Measurements from ENCODE around the gene CBARP. TPM values are rescaled to one million over a fixed set of nuclear protein-coding genes. Genes with fewer than 3 reads are reported as not detected.

CBARP gene
- total and polyA plus RNA-seq, 2 of the 13 experiments (the other 11 are each of a cell fraction or from before 2014, with no cell fraction given) = 1.2 to 1.4 TPM

- WGBS (ENCODE audit: low lambda C conversion rate) = no CpG with 5 or more reads among the region's 14 CpGs
- H3K36me3 ChIP-seq (replicated peaks in 1 of 2; ENCODE audit: control insufficient read depth in 1 of 2, insufficient read depth in 2 of 2, low read length in 2 of 2) = peaks cover 19 to 30% of the 10 kb centered on the region in 2 experiments; a peak in 4 of 5 replicates
- CTCF ChIA-PET (ENCODE audit: low intra/inter-chr PET ratio, low total read pairs) = no interaction called here
Measured at GRCh38 chr19:1222394-1222793, 15.4 kb downstream of the CBARP start.

GRCh38 chr19:1221904-1222255 lies 15.9 kb downstream of the CBARP start:
- H3K4me2 ChIP-seq (ENCODE audit: low read depth, low read length) = no peak overlapping the region
- H3K27ac ChIP-seq (ENCODE audit: extremely low read length, insufficient read depth, low read length) = no peak overlapping the region
- no peaks in the 10 kb centered on the region for H3K9me3 ChIP-seq (ENCODE audit: low read length)
- FAIRE-seq = no peak
- intact Hi-C loops (cut with micrococcal nuclease; ENCODE audit: unreplicated experiment) = no loop called here
- peaks cover 19 to 31% of the 10 kb centered on the region in 2 experiments; a peak in 4 of 5 replicates for H3K36me3 ChIP-seq (replicated peaks in 1 of 2; ENCODE audit: control insufficient read depth in 1 of 2, insufficient read depth in 2 of 2, low read length in 2 of 2)
- H2AFZ ChIP-seq (ENCODE audit: low read length) = no peak overlapping the region
- no TSS peak for BruUV-seq (replicated peaks)
- peaks cover 17% of the 10 kb centered on the region for H4K20me1 ChIP-seq (ENCODE audit: insufficient read depth, low read length)
- ChIA-PET POLR2A (interaction anchor here (2.5 kb wide), 1 partner anchor 47 kb away, joined by 8 read pairs; the partner anchor contains the start of gene CIRBP), CTCF (ENCODE audit: low intra/inter-chr PET ratio, low total read pairs) (interaction anchor here (1.4 kb wide), 1 partner anchor 19 kb away, joined by 17 read pairs; the partner anchor contains the start of gene ATP5F1D)
- no peak for ATAC-seq
- no CpG with 5 or more reads among the region's 22 CpGs for WGBS (ENCODE audit: low lambda C conversion rate)
- peaks cover 22% of the 10 kb centered on the region for H3K4me1 ChIP-seq (ENCODE audit: insufficient read depth, low read length)
- H3K27me3 ChIP-seq (ENCODE audit: control insufficient read depth in 1 of 2, insufficient read depth in 2 of 2, low read length in 2 of 2) = no peaks in the 10 kb centered on the region
- peaks cover 19% of the 10 kb centered on the region for H3K79me2 ChIP-seq (ENCODE audit: insufficient read depth, low read length)
- in situ Hi-C loops (cut with HindIII; ENCODE audit: extremely low pct_ligation_motif_present, low pct_unique_long_range_greater_than_20kb) = no loop called here
- H3K9ac ChIP-seq (ENCODE audit: insufficient read depth, low read depth, low read length) = no peak overlapping the region
- DNase-seq (ENCODE audit: low spot score) = no peak
- H3K4me3 ChIP-seq (replicated peaks in 1 of 3; ENCODE audit: insufficient read depth in 1 of 3, low read depth in 2 of 3, low read length in 3 of 3) = no peak overlapping the region
- no peak for TF ChIP-seq GATA4 (IDR thresholded peaks at IDR 0.05; ENCODE audit: borderline replicate concordance, low read depth)
- peak; percentile 51; the same call in 1 of the 2 replicates for TF ChIP-seq RBFOX2 (IDR thresholded peaks at IDR 0.05; ENCODE audit: low read depth, low read length)
- no peak for TF ChIP-seq ZNF407 (CRISPR knock-in tag; IDR thresholded peaks at IDR 0.05; ENCODE audit: not compliant biosample characterization)

More at GRCh38 chr19:1222394-1222793, 15.4 kb downstream of the CBARP start:
- DNase-seq (ENCODE audit: low spot score) (no peak), FAIRE-seq (no peak), ATAC-seq (peak; percentile 9; the same call in 1 of the 3 replicates)
- H3K4me3 ChIP-seq (replicated peaks in 1 of 3; ENCODE audit: insufficient read depth in 1 of 3, low read depth in 2 of 3, low read length in 3 of 3) = no peak overlapping the region
- H2AFZ ChIP-seq (ENCODE audit: low read length) = no peak overlapping the region
- peaks cover 17% of the 10 kb centered on the region for H3K4me1 ChIP-seq (ENCODE audit: insufficient read depth, low read length)
- H4K20me1 ChIP-seq (ENCODE audit: insufficient read depth, low read length) = peaks cover 14% of the 10 kb centered on the region
- no peak overlapping the region for H3K9ac ChIP-seq (ENCODE audit: insufficient read depth, low read depth, low read length)
- no peaks in the 10 kb centered on the region for H3K27me3 ChIP-seq (ENCODE audit: control insufficient read depth in 1 of 2, insufficient read depth in 2 of 2, low read length in 2 of 2)
- no peak overlapping the region for H3K27ac ChIP-seq (ENCODE audit: extremely low read length, insufficient read depth, low read length)
- H3K9me3 ChIP-seq (ENCODE audit: low read length) = no peaks in the 10 kb centered on the region
- TF ChIP-seq SRSF9 (IDR thresholded peaks at IDR 0.05; ENCODE audit: borderline replicate concordance, insufficient read depth, low read depth, low read length, poor library complexity, severe bottlenecking) (no peak), PHF8 (CRISPR knock-in tag; IDR thresholded peaks at IDR 0.05) (no peak), SUZ12 (IDR thresholded peaks at IDR 0.05; ENCODE audit: low read depth, low read length) (no peak), ZNF530 (CRISPR knock-in tag; IDR thresholded peaks at IDR 0.05; ENCODE audit: low read depth) (no peak), GFI1 (CRISPR knock-in tag; IDR thresholded peaks at IDR 0.05; ENCODE audit: borderline replicate concordance) (no peak)
- TF ChIP-seq, protein P1, sequence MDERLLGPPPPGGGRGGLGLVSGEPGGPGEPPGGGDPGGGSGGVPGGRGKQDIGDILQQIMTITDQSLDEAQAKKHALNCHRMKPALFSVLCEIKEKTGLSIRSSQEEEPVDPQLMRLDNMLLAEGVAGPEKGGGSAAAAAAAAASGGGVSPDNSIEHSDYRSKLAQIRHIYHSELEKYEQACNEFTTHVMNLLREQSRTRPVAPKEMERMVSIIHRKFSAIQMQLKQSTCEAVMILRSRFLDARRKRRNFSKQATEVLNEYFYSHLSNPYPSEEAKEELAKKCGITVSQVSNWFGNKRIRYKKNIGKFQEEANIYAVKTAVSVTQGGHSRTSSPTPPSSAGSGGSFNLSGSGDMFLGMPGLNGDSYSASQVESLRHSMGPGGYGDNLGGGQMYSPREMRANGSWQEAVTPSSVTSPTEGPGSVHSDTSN (CRISPR knock-in tag; IDR thresholded peaks at IDR 0.05) = no peak
- TF ChIP-seq, protein P2, sequence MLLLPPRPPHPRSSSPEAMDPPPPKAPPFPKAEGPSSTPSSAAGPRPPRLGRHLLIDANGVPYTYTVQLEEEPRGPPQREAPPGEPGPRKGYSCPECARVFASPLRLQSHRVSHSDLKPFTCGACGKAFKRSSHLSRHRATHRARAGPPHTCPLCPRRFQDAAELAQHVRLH (CRISPR knock-in tag; IDR thresholded peaks at IDR 0.05; ENCODE audit: borderline replicate concordance, low read depth) = no peak
- BruUV-seq (replicated peaks) = no TSS peak
- peaks cover 14% of the 10 kb centered on the region for H3K79me2 ChIP-seq (ENCODE audit: insufficient read depth, low read length)
- POLR2A ChIA-PET = interaction anchor here (2.5 kb wide), 1 partner anchor 47 kb away, joined by 8 read pairs; the partner anchor contains the start of gene CIRBP
- no peak overlapping the region for H3K4me2 ChIP-seq (ENCODE audit: low read depth, low read length)
- intact Hi-C loops (cut with micrococcal nuclease; ENCODE audit: unreplicated experiment) = no loop called here
- in situ Hi-C loops (cut with HindIII; ENCODE audit: extremely low pct_ligation_motif_present, low pct_unique_long_range_greater_than_20kb) = no loop called here
